Measurements from ENCODE around the gene PHTF2.

PHTF2 gene

GRCh38 chr7:77863860-77864259 lies 65.3 kb downstream of the PHTF2 start:
- no peak for DNase-seq (ENCODE audit: low read depth in 1 of 2, low spot score in 1 of 2)
- Histone ChIP-seq H3K4me3 (replicated peaks; ENCODE audit: insufficient read depth, low read length) (no peak overlapping the region), H3K27me3 (ENCODE audit: insufficient read depth, poor library complexity, severe bottlenecking) (no peaks in the 10 kb centered on the region), H3K27ac (replicated peaks) (no peak overlapping the region)
- TF ChIP-seq CTCF (IDR thresholded peaks at IDR 0.05; ENCODE audit: insufficient read depth, low read length), result no peak
- no peak for TF ChIP-seq GABPA (IDR thresholded peaks at IDR 0.05; ENCODE audit: low read depth)
- TF ChIP-seq POLR2AphosphoS5 (IDR thresholded peaks at IDR 0.05; ENCODE audit: low read depth), result no peak
- no peak for TF ChIP-seq SPI1 (IDR thresholded peaks at IDR 0.05; ENCODE audit: borderline replicate concordance, low read depth)
- TF ChIP-seq REST (IDR thresholded peaks at IDR 0.05; ENCODE audit: insufficient replicate concordance, low read depth), result no peak

- Histone ChIP-seq H3K27ac (replicated peaks) (peak overlapping the region; percentile 15; the same call in 1 of the 2 replicates), H3K27me3 (ENCODE audit: insufficient read depth, poor library complexity, severe bottlenecking) (no peaks in the 10 kb centered on the region), H3K4me3 (replicated peaks; ENCODE audit: insufficient read depth, low read length) (no peak overlapping the region)
- TF ChIP-seq CTCF (IDR thresholded peaks at IDR 0.05; ENCODE audit: insufficient read depth, low read length), result no peak
- no peak for TF ChIP-seq SPI1 (IDR thresholded peaks at IDR 0.05; ENCODE audit: borderline replicate concordance, low read depth)
- no peak for TF ChIP-seq GABPA (IDR thresholded peaks at IDR 0.05; ENCODE audit: low read depth)
- TF ChIP-seq REST (IDR thresholded peaks at IDR 0.05; ENCODE audit: insufficient replicate concordance, low read depth), result no peak
- no peak for TF ChIP-seq POLR2AphosphoS5 (IDR thresholded peaks at IDR 0.05; ENCODE audit: low read depth)
- no peak for DNase-seq (ENCODE audit: low read depth in 1 of 2, low spot score in 1 of 2)
Measured at GRCh38 chr7:77866370-77866769, 67.8 kb downstream of the PHTF2 start.

GRCh38 chr7:77866786-77867536 lies 68.4 kb downstream of the PHTF2 start:
- peak in 1 of 2 experiments; percentile 16 for DNase-seq (ENCODE audit: low read depth in 1 of 2, low spot score in 1 of 2)
- Histone ChIP-seq H3K27me3 (ENCODE audit: insufficient read depth, poor library complexity, severe bottlenecking) (no peaks in the 10 kb centered on the region), H3K27ac (replicated peaks) (no peak overlapping the region), H3K4me3 (replicated peaks; ENCODE audit: insufficient read depth, low read length) (no peak overlapping the region)
- TF ChIP-seq SPI1 (IDR thresholded peaks at IDR 0.05; ENCODE audit: borderline replicate concordance, low read depth) (no peak), GABPA (IDR thresholded peaks at IDR 0.05; ENCODE audit: low read depth) (no peak), POLR2AphosphoS5 (IDR thresholded peaks at IDR 0.05; ENCODE audit: low read depth) (no peak), REST (IDR thresholded peaks at IDR 0.05; ENCODE audit: insufficient replicate concordance, low read depth) (no peak), CTCF (IDR thresholded peaks at IDR 0.05; ENCODE audit: insufficient read depth, low read length) (no peak)
